OCI-LY3 (cell line): Measurements from ENCODE around the gene POC1B.

Experiments
- EZH2phosphoT487 ChIP-seq: fragments of 200-600 bp; shearing (Covaris generic); IDR thresholded peaks from 2 replicates; pipeline ENCODE4 v1.6.1; 2018; ENCODE audit warnings: antibody characterized with exemption, mixed run types, low read depth
- TF ChIP-seq, protein P1 (sequence below): fragments of 200-600, 300-600 bp; sonication (generic); IDR thresholded peaks from 2 replicates; pipeline ENCODE4 v1.5.1; 2014; ENCODE audit warnings: antibody characterized with exemption, low read length, low read depth

DNA sequence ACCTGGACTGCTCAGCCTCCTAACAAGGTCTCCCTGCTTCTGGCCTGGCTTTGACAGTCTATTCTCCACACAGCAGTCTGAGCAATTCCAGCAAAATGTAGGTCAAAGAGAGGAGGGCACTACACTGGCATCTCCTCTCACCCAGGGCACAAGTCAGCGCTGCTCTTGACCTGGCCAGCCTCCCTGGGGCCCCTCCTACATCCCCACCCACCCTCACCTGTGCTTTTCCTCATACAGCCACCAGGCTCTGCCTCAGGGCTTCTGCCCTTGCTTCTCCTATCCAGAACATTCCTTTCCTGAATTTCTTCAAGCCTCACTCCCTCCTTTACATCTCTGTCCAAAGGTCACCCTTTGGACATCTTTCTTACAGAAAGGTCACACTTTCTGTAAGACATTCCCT lies 34.9 kb downstream of the POC1B start:
- TF ChIP-seq, protein P1, sequence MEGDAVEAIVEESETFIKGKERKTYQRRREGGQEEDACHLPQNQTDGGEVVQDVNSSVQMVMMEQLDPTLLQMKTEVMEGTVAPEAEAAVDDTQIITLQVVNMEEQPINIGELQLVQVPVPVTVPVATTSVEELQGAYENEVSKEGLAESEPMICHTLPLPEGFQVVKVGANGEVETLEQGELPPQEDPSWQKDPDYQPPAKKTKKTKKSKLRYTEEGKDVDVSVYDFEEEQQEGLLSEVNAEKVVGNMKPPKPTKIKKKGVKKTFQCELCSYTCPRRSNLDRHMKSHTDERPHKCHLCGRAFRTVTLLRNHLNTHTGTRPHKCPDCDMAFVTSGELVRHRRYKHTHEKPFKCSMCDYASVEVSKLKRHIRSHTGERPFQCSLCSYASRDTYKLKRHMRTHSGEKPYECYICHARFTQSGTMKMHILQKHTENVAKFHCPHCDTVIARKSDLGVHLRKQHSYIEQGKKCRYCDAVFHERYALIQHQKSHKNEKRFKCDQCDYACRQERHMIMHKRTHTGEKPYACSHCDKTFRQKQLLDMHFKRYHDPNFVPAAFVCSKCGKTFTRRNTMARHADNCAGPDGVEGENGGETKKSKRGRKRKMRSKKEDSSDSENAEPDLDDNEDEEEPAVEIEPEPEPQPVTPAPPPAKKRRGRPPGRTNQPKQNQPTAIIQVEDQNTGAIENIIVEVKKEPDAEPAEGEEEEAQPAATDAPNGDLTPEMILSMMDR = no peak
- TF ChIP-seq EZH2phosphoT487 = no peak
